Body of pancreas (tissue), 4 donors: ENCODE measurements around the gene BARD1.

ENCODE experiments used
- POLR2A ChIP-seq, 3 donors: fragments of 450-650 bp; IDR thresholded peaks; one replicate each; pipeline ENCODE4 v1.6.1; 2016; ENCODE audit warnings: antibody characterized with exemption in 3 of 3, mild to moderate bottlenecking in 2 of 3
- TF ChIP-seq, protein P1 (sequence below), 7 experiments: fragments of 450-650 bp in 4 of 7; fragments of 200-600 bp in 3 of 7; sonication (generic) in 3 of 7; IDR thresholded peaks; one replicate each; pipeline ENCODE4 v1.5.1; 2016 to 2019; ENCODE audit warnings: antibody characterized with exemption in 7 of 7

DNA sequence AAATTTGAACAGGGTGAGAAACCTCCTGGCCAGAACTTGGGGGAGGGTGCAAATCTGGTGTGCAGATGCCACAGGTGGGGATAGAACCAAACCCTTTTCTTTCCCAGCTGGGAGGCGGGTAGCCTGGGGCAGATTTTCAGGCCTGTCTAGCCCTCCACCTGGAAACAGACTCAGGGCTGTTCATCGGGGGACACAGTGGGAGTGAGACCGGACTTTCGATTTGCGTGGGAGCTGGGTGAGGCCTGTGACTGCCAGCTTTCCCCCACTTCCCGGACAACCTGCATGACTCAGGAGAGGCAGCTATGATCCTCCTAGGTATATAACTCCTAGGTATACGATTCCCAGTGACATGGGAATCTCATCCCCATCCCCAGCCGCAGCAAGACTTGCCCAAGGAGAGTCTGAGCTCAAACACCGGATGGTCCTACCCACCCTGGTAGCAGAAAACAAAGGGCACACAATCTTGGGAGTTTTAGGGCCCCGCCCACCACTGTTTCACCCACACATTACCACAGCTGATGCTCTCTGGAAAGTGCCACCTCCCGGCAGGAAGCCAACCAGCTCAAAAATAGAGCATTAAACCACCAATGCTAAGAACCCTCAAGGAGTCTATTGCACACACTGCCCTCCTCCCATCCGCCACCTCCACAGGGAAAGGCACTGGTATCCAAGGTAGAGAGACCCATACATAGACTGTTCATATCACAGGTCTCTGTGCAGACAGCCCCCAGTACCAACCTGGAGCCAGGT, 92.5 kb downstream of the BARD1 start:
- TF ChIP-seq, protein P1, sequence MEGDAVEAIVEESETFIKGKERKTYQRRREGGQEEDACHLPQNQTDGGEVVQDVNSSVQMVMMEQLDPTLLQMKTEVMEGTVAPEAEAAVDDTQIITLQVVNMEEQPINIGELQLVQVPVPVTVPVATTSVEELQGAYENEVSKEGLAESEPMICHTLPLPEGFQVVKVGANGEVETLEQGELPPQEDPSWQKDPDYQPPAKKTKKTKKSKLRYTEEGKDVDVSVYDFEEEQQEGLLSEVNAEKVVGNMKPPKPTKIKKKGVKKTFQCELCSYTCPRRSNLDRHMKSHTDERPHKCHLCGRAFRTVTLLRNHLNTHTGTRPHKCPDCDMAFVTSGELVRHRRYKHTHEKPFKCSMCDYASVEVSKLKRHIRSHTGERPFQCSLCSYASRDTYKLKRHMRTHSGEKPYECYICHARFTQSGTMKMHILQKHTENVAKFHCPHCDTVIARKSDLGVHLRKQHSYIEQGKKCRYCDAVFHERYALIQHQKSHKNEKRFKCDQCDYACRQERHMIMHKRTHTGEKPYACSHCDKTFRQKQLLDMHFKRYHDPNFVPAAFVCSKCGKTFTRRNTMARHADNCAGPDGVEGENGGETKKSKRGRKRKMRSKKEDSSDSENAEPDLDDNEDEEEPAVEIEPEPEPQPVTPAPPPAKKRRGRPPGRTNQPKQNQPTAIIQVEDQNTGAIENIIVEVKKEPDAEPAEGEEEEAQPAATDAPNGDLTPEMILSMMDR (IDR thresholded peaks at IDR 0.05), result no peak
- no peak for TF ChIP-seq POLR2A (IDR thresholded peaks at IDR 0.05)
